Adrenal gland (tissue), 5 donors: ENCODE results near the gene HSPA12A.

Experiments
- CTCF ChIP-seq, 6 experiments: fragments of 450-650 bp in 4 of 6; fragments of 200-600 bp in 2 of 6; sonication (generic) in 1 of 6; IDR thresholded peaks; 1 replicate in 5 of 6; 2 replicates in 1 of 6; pipeline versions ENCODE4 v1.5.1 to v1.8.0; 2016 to 2021; ENCODE audit warnings: antibody characterized with exemption in 6 of 6, mild to moderate bottlenecking in 2 of 6, moderate library complexity in 1 of 6
- POLR2A ChIP-seq, 2 donors: fragments of 450-650 bp; IDR thresholded peaks; one replicate each; pipeline ENCODE4 v1.6.1; 2017; ENCODE audit warnings: antibody characterized with exemption in 2 of 2, mild to moderate bottlenecking in 2 of 2, moderate library complexity in 1 of 2
- donor health status: DM: no; HTN: no; CAD: no.

GRCh38 chr10:116696919-116697318, 45.4 kb downstream of the HSPA12A start:
- no peak for TF ChIP-seq POLR2A (IDR thresholded peaks at IDR 0.05)
- TF ChIP-seq CTCF (IDR thresholded peaks at IDR 0.05): no peak
